HepG2 (cell line): ENCODE measurements around the gene CLIC6. TPM values are rescaled to one million over a fixed set of nuclear protein-coding genes. Genes with fewer than 3 reads are reported as not detected.

ENCODE experiments used
- ATAC-seq: fragments of 200-7000 bp; cut with Tn5 transposase; 3 replicates; pipeline ENCODE4 v1.9.1; 2020; ENCODE audit warnings: mild to moderate bottlenecking, moderate library complexity
- BruUV-seq: library from RNA; stranded (reverse); fragments of 400-500 nt; replicated peaks from 2 replicates; lab custom pipeline; 2021; lab: Mats Ljungman, UMichigan
- CTCF ChIA-PET: fragments of 300-600 bp; formaldehyde crosslinking; extraction: SDS; loops from one replicate; lab custom pipeline; 2021; ENCODE audit warnings: low total read pairs, inconsistent platforms, low intra/inter-chr PET ratio; lab: Yijun Ruan, JAX
- POLR2A ChIA-PET: fragments of 350-600 bp; sonication (Branson Sonifier 250); formaldehyde crosslinking; loops from one replicate; lab custom pipeline; 2020; ENCODE audit warnings: antibody characterized with exemption, inconsistent platforms; lab: Yijun Ruan, JAX
- DNase-seq: peaks from one replicate; pipeline ENCODE4 v3.0.0-alpha.2; 2015; ENCODE audit warnings: low spot score
- FAIRE-seq: peaks from 3 replicates; lab custom pipeline; 2011; peaks lifted over from hg19 to GRCh38; lab: Jason Lieb, UNC
- H2AFZ ChIP-seq: one replicate; pipeline ENCODE4 v1.6.1; 2011; ENCODE audit warnings: low read length, inconsistent platforms
- H3K27ac ChIP-seq: fragments of 300-600 bp; 3 replicates; pipeline ENCODE4 v1.8.0; 2011; ENCODE audit warnings: mixed run types, mild to moderate bottlenecking, mixed read lengths, low read length, inconsistent platforms; ENCODE audit not compliant: insufficient read depth; ENCODE audit errors: extremely low read length
- H3K27me3 ChIP-seq, 2 experiments: fragments of 200-600 bp in 1 of 2; 2 replicates in 1 of 2; 3 replicates in 1 of 2; pipeline versions ENCODE4 v1.6.0 to v1.8.0; 2011; ENCODE audit warnings: low read length in 2 of 2, mild to moderate bottlenecking in 2 of 2, moderate library complexity in 2 of 2, inconsistent platforms in 1 of 2; ENCODE audit not compliant: insufficient read depth in 2 of 2, control insufficient read depth in 1 of 2
- H3K36me3 ChIP-seq, 2 experiments: fragments of 200-600 bp in 1 of 2; replicated peaks in 1 of 2; 2 replicates in 1 of 2; 3 replicates in 1 of 2; pipeline versions ENCODE4 v1.5.1 to v1.8.0; 2011; ENCODE audit warnings: low read length in 2 of 2, inconsistent platforms in 1 of 2; ENCODE audit not compliant: insufficient read depth in 2 of 2, control insufficient read depth in 1 of 2
- H3K4me1 ChIP-seq: 2 replicates; pipeline ENCODE4 v1.5.1; 2012; ENCODE audit warnings: low read length, inconsistent platforms; ENCODE audit not compliant: insufficient read depth
- H3K4me2 ChIP-seq: 2 replicates; pipeline ENCODE4 v1.6.0; 2011; ENCODE audit warnings: low read depth, low read length, inconsistent platforms
- H3K4me3 ChIP-seq, 3 experiments: fragments of 200-600 bp in 1 of 3; sonication (generic), shearing (Covaris generic) in 1 of 3; replicated peaks in 1 of 3; 2 replicates each; pipeline ENCODE4 v1.5.1; 2011 to 2016; ENCODE audit warnings: low read length in 3 of 3, inconsistent platforms in 2 of 3, low read depth in 2 of 3, mild to moderate bottlenecking in 2 of 3, control low read depth in 1 of 3, mixed read lengths in 1 of 3; ENCODE audit not compliant: insufficient read depth in 1 of 3
- H3K79me2 ChIP-seq: one replicate; pipeline ENCODE4 v1.6.1; 2011; ENCODE audit warnings: low read length, inconsistent platforms; ENCODE audit not compliant: insufficient read depth
- H3K9ac ChIP-seq: 2 replicates; pipeline ENCODE4 v1.6.0; 2011; ENCODE audit warnings: mild to moderate bottlenecking, low read depth, low read length, inconsistent platforms; ENCODE audit not compliant: insufficient read depth
- H3K9me3 ChIP-seq: 2 replicates; pipeline ENCODE4 v1.5.1; 2012; ENCODE audit warnings: mild to moderate bottlenecking, low read length
- H4K20me1 ChIP-seq: 2 replicates; pipeline ENCODE4 v1.6.0; 2011; ENCODE audit warnings: inconsistent platforms, mild to moderate bottlenecking, low read length, moderate library complexity; ENCODE audit not compliant: insufficient read depth
- ARNT ChIP-seq: fragments of 450-650 bp; IDR thresholded peaks from 2 replicates; pipeline ENCODE4 v1.6.1; 2017
- ATF7-NPFF ChIP-seq: sonication (generic); formaldehyde crosslinking; IDR thresholded peaks from 2 replicates; pipeline ENCODE4 v1.8.1; 2023; ENCODE audit warnings: mild to moderate bottlenecking, low read depth, missing genetic modification reagents, moderate library complexity
- FIP1L1 ChIP-seq: fragments of 200-400 bp; formaldehyde crosslinking; IDR thresholded peaks from 2 replicates; pipeline ENCODE4 v1.6.1; 2018; ENCODE audit warnings: low read depth, mild to moderate bottlenecking, low read length, moderate library complexity, borderline replicate concordance; ENCODE audit not compliant: insufficient read depth
- HDAC6 ChIP-seq: fragments of 200-600 bp; sonication (generic); IDR thresholded peaks from 2 replicates; pipeline ENCODE4 v1.7.0; 2017; ENCODE audit warnings: mild to moderate bottlenecking, antibody characterized with exemption, low read length, low read depth
- ISX ChIP-seq: sonication (generic); formaldehyde crosslinking; conservative IDR thresholded peaks from 2 replicates; pipeline ENCODE4 v1.5.0; 2020; ENCODE audit warnings: missing genetic modification reagents
- NPAS2 ChIP-seq: sonication (generic); formaldehyde crosslinking; IDR thresholded peaks from 2 replicates; pipeline ENCODE4 v1.8.0; 2022; ENCODE audit warnings: mild to moderate bottlenecking, missing genetic modification reagents, borderline replicate concordance
- RBM22 ChIP-seq: fragments of 200-400 bp; formaldehyde crosslinking; optimal IDR thresholded peaks from 2 replicates; pipeline ENCODE3; 2017; ENCODE audit warnings: mild to moderate bottlenecking, low read length, moderate library complexity
- TEAD3 ChIP-seq: optimal IDR thresholded peaks from 2 replicates; pipeline ENCODE3; 2016; ENCODE audit warnings: borderline replicate concordance
- ZBTB7B ChIP-seq: sonication (generic); formaldehyde crosslinking; IDR thresholded peaks from 2 replicates; pipeline ENCODE4 v1.4.0; 2020; ENCODE audit warnings: missing genetic modification reagents
- ZMYM2 ChIP-seq: sonication (generic); formaldehyde crosslinking; IDR thresholded peaks from 2 replicates; pipeline ENCODE4 v1.8.0; 2022; ENCODE audit warnings: mild to moderate bottlenecking, missing genetic modification reagents
- ZNF18 ChIP-seq: sonication (generic); formaldehyde crosslinking; IDR thresholded peaks from 2 replicates; pipeline ENCODE4 v1.8.0; 2022; ENCODE audit warnings: mild to moderate bottlenecking, missing genetic modification reagents; ENCODE audit not compliant: insufficient replicate concordance
- ZNF263 ChIP-seq: sonication (generic); formaldehyde crosslinking; IDR thresholded peaks from 2 replicates; pipeline ENCODE4 v1.4.0; 2020; ENCODE audit warnings: missing genetic modification reagents
- ZNF3 ChIP-seq: IDR thresholded peaks from 2 replicates; pipeline ENCODE4 v1.7.0; 2017; ENCODE audit warnings: inconsistent platforms
- ZNF354B ChIP-seq: sonication (generic); formaldehyde crosslinking; IDR thresholded peaks from 2 replicates; pipeline ENCODE4 v1.8.0; 2022; ENCODE audit warnings: mild to moderate bottlenecking, missing genetic modification reagents
- ZNF777 ChIP-seq: sonication (generic); formaldehyde crosslinking; IDR thresholded peaks from 2 replicates; pipeline ENCODE4 v1.4.0; 2020; ENCODE audit warnings: missing genetic modification reagents
- ZSCAN30 ChIP-seq: sonication (generic); formaldehyde crosslinking; IDR thresholded peaks from 2 replicates; pipeline ENCODE4 v1.5.0; 2020; ENCODE audit warnings: mild to moderate bottlenecking, missing genetic modification reagents
- WGBS: methylation state at CpG from one replicate; pipeline ENCODE4 v1.1.6; 2017; ENCODE audit warnings: low lambda C conversion rate; 5-methylcytosine and 5-hydroxymethylcytosine counted together
- in situ Hi-C: cut with HindIII; loops from 2 replicates; pipeline ENCODE4 v1.10.0; 2017; ENCODE audit warnings: low pct_unique_long_range_greater_than_20kb; ENCODE audit not compliant: extremely low pct_ligation_motif_present
- intact Hi-C: fragments of 100-400 bp; cut with micrococcal nuclease; formaldehyde crosslinking; loops from one replicate; pipeline ENCODE4 v1.10.0; 2022; ENCODE audit not compliant: unreplicated experiment
- polyA plus RNA-seq, 8 experiments: library from polyadenylated mRNA; depleted of rRNA in 3 of 8; stranded (reverse) in 7 of 8; unstranded in 1 of 8; fragments of >200 nt; fragmentation: Illumina TruSeq in 4 of 8; extraction: Trizol in 4 of 8; gene quantifications; 2 replicates each; pipeline versions ENCODE4 v1.2.1 to v1.2.3, GENCODE V29; 2011 to 2016; ENCODE audit warnings: low read depth in 4 of 8, missing spikeins in 1 of 8, mixed read lengths in 1 of 8; ENCODE audit not compliant: insufficient read depth in 1 of 8
- total RNA-seq, 5 experiments: library from RNA; depleted of rRNA; stranded (reverse); fragments of >200 nt; fragmentation: Illumina TruSeq; extraction: Trizol; gene quantifications; 2 replicates each; pipeline ENCODE4 v1.2.3, GENCODE V29; 2016; ENCODE audit warnings: low read depth in 1 of 5
- TF ChIP-seq, protein P1 (sequence below), 2 experiments: sonication (generic) in 1 of 2; formaldehyde crosslinking in 1 of 2; IDR thresholded peaks; 2 replicates each; pipeline versions ENCODE4 v1.5.1 to v1.6.1; 2011 to 2020; ENCODE audit warnings: borderline replicate concordance in 1 of 2, low read depth in 1 of 2, low read length in 1 of 2, mild to moderate bottlenecking in 1 of 2, missing genetic modification reagents in 1 of 2, moderate library complexity in 1 of 2
- TF ChIP-seq, protein P2 (sequence below): sonication (generic); formaldehyde crosslinking; conservative IDR thresholded peaks from 2 replicates; pipeline ENCODE4 v1.8.0; 2022; ENCODE audit warnings: low read depth, missing genetic modification reagents

CLIC6 gene
- total and polyA plus RNA-seq, 2 of the 13 experiments (the other 11 are each of a cell fraction or from before 2014, with no cell fraction given): not detected

DNA sequence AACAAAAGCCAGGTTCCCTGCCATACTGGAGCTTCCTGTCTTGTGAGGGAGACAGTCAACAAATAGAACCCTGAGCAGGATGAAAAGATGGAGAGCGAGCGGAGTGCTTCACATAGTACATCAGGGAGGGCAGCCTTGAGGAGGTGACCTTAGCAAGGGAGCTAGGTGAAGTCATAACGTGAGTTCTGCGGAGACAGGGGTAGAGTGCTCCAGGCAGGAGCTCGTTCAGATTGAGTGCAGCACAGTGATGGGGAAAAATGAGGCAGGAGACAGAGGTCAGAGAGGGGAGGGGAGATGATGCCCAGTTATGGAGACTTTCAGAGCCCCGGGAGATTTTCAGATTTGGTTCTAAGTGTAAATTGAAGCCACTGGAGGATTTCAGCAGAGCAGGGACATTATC lies 15.3 kb upstream of the CLIC6 start:
- Histone ChIP-seq H3K27ac (no peak overlapping the region), H4K20me1 (no peaks in the 10 kb centered on the region), H3K4me3 (no peak overlapping the region), H3K9ac (no peak overlapping the region), H3K27me3 (peaks cover 2 to 4% of the 10 kb centered on the region in 2 experiments; a peak in 2 of 5 replicates), H3K4me1 (no peaks in the 10 kb centered on the region), H3K4me2 (no peak overlapping the region), H2AFZ (no peak overlapping the region), H3K36me3 (no peaks in the 10 kb centered on the region), H3K79me2 (no peaks in the 10 kb centered on the region), H3K9me3 (peaks cover 12% of the 10 kb centered on the region; the same call in 1 of the 2 replicates)
- intact Hi-C loops (no loop called here), in situ Hi-C loops (no loop called here)
- FAIRE-seq: no peak
- ChIA-PET POLR2A (no interaction called here), CTCF (no interaction called here)
- DNase-seq: no peak
- no peak for ATAC-seq
- WGBS: 47% methylated on average over 6 of the region's 6 CpGs
- BruUV-seq: no TSS peak
- TF ChIP-seq ATF7-NPFF (CRISPR knock-in tag): no peak
- no peak for TF ChIP-seq ARNT
- TF ChIP-seq TEAD3 (CRISPR knock-in tag): no peak
- no peak for TF ChIP-seq ZNF354B (CRISPR knock-in tag)
- no peak for TF ChIP-seq ISX
- TF ChIP-seq ZNF18 (CRISPR knock-in tag): no peak
- TF ChIP-seq ZMYM2 (CRISPR knock-in tag): no peak
- no peak for TF ChIP-seq RBM22
- TF ChIP-seq NPAS2 (CRISPR knock-in tag): no peak
- no peak for TF ChIP-seq ZNF777 (CRISPR knock-in tag)
- TF ChIP-seq FIP1L1: no peak
- TF ChIP-seq ZNF3 (CRISPR knock-in tag): no peak
- no peak for TF ChIP-seq ZNF263 (CRISPR knock-in tag)
- TF ChIP-seq, protein P1, sequence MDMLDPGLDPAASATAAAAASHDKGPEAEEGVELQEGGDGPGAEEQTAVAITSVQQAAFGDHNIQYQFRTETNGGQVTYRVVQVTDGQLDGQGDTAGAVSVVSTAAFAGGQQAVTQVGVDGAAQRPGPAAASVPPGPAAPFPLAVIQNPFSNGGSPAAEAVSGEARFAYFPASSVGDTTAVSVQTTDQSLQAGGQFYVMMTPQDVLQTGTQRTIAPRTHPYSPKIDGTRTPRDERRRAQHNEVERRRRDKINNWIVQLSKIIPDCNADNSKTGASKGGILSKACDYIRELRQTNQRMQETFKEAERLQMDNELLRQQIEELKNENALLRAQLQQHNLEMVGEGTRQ (IDR thresholded peaks at IDR 0.05; ENCODE audit: low read depth, low read length): no peak
- TF ChIP-seq, protein P1 (CRISPR knock-in tag; IDR thresholded peaks at IDR 0.05; ENCODE audit: borderline replicate concordance): no peak
- TF ChIP-seq HDAC6: no peak
- TF ChIP-seq ZBTB7B (CRISPR knock-in tag): no peak
- TF ChIP-seq, protein P2, sequence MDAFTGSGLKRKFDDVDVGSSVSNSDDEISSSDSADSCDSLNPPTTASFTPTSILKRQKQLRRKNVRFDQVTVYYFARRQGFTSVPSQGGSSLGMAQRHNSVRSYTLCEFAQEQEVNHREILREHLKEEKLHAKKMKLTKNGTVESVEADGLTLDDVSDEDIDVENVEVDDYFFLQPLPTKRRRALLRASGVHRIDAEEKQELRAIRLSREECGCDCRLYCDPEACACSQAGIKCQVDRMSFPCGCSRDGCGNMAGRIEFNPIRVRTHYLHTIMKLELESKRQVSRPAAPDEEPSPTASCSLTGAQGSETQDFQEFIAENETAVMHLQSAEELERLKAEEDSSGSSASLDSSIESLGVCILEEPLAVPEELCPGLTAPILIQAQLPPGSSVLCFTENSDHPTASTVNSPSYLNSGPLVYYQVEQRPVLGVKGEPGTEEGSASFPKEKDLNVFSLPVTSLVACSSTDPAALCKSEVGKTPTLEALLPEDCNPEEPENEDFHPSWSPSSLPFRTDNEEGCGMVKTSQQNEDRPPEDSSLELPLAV (CRISPR knock-in tag): no peak
- no peak for TF ChIP-seq ZSCAN30 (CRISPR knock-in tag)
